Progenitor cell of endocrine pancreas (in vitro differentiated cells): ENCODE results near the gene GALC. TPM values are rescaled to one million over a fixed set of nuclear protein-coding genes. Genes with fewer than 3 reads are reported as not detected.

Source experiments
- DNase-seq: peaks from one replicate; pipeline ENCODE4 v3.0.0; 2021; ENCODE audit warnings: low spot score; ENCODE audit not compliant: unreplicated experiment
- H3K27ac Mint-ChIP-seq: 2 replicates; pipeline ENCODE4 v1.8.0; 2021; ENCODE audit warnings: mild to moderate bottlenecking, moderate library complexity, mixed read lengths
- H3K27me3 Mint-ChIP-seq: 2 replicates; pipeline ENCODE4 v1.8.0; 2021; ENCODE audit warnings: mixed read lengths
- H3K36me3 Mint-ChIP-seq: 2 replicates; pipeline ENCODE4 v1.8.0; 2022; ENCODE audit warnings: mixed read lengths; ENCODE audit not compliant: insufficient read depth
- H3K4me1 Mint-ChIP-seq: 2 replicates; pipeline ENCODE4 v1.8.0; 2021; ENCODE audit warnings: low read depth, mixed read lengths
- H3K4me3 Mint-ChIP-seq: 2 replicates; pipeline ENCODE4 v1.8.0; 2021; ENCODE audit warnings: low read depth, mild to moderate bottlenecking, moderate library complexity, mixed read lengths
- H3K9me3 Mint-ChIP-seq: 2 replicates; pipeline ENCODE4 v1.8.0; 2021; ENCODE audit warnings: low read depth, mixed read lengths
- total RNA-seq: library from RNA; stranded (reverse); gene quantifications from 2 replicates; pipeline ENCODE4 v1.2.1, GENCODE V29; 2021
- TF ChIP-seq, protein P1 (sequence below): fragments of 200-600 bp; sonication (generic); IDR thresholded peaks from one replicate; pipeline ENCODE4 v1.5.0; 2021; ENCODE audit warnings: antibody characterized with exemption, mild to moderate bottlenecking; ENCODE audit not compliant: unreplicated experiment

Gene GALC
- total RNA-seq, 1 donor from 2014 or later = 43.0 TPM

DNA sequence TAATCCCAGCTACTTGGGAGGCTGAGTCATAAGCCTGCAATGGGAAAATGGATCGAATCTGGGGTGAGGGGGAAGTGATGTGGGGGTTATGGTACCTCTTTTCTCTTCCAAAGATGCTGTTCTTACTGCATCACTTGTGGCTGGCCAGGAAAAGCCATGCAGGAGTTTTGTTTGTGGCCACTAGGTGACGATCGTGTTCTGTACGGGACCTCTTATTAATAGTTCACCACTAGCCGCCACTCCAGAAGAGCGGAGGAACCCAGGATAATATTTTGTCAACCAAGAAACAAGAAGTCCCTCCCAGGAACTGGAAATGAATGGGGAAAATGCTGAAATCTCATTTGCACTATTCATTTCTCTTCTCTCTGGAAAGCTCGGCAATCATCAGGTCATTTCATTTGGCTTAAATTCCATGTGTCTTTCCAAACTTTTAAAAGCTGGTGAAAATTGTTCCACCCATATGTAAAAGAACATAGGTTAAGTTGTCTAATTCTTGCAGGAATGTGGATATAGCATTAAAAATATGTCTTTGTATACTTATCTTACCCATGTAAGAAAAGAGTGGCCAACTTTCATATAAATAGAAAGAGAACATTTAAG is 20.9 kb upstream of the GALC start:
- peak; percentile 41 for DNase-seq
- Mint-ChIP-seq H3K27ac (no peak overlapping the region), H3K4me3 (no peak overlapping the region), H3K27me3 (no peaks in the 10 kb centered on the region), H3K9me3 (peaks cover 3% of the 10 kb centered on the region), H3K4me1 (peaks cover 20% of the 10 kb centered on the region), H3K36me3 (no peaks in the 10 kb centered on the region)
- TF ChIP-seq, protein P1, sequence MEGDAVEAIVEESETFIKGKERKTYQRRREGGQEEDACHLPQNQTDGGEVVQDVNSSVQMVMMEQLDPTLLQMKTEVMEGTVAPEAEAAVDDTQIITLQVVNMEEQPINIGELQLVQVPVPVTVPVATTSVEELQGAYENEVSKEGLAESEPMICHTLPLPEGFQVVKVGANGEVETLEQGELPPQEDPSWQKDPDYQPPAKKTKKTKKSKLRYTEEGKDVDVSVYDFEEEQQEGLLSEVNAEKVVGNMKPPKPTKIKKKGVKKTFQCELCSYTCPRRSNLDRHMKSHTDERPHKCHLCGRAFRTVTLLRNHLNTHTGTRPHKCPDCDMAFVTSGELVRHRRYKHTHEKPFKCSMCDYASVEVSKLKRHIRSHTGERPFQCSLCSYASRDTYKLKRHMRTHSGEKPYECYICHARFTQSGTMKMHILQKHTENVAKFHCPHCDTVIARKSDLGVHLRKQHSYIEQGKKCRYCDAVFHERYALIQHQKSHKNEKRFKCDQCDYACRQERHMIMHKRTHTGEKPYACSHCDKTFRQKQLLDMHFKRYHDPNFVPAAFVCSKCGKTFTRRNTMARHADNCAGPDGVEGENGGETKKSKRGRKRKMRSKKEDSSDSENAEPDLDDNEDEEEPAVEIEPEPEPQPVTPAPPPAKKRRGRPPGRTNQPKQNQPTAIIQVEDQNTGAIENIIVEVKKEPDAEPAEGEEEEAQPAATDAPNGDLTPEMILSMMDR = peak; percentile 86

DNA sequence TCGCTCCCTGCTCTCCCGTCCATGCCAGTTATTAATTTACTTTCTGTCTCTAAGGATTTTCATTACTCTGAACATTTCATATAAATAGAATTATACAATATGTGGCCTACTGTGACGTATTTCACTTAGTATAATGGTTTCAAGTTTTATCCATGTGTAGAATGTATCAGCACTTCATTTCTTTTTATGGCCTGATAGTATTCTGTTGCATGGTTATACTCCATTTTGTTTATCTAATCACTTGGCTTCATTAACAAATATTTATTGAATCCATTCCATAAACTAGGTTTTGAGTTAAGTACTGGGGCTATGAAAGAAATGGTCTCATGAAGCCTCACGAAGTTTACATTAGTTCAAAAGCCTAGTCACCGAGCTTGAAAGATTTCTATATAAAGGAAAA is 19.5 kb upstream of the GALC start:
- DNase-seq = no peak
- H3K27me3 Mint-ChIP-seq = no peaks in the 10 kb centered on the region
- H3K27ac Mint-ChIP-seq = no peak overlapping the region
- peaks cover 3% of the 10 kb centered on the region for H3K9me3 Mint-ChIP-seq
- H3K4me3 Mint-ChIP-seq = no peak overlapping the region
- TF ChIP-seq, protein P1 = no peak
- H3K4me1 Mint-ChIP-seq = peaks cover 20% of the 10 kb centered on the region
- no peaks in the 10 kb centered on the region for H3K36me3 Mint-ChIP-seq

DNA sequence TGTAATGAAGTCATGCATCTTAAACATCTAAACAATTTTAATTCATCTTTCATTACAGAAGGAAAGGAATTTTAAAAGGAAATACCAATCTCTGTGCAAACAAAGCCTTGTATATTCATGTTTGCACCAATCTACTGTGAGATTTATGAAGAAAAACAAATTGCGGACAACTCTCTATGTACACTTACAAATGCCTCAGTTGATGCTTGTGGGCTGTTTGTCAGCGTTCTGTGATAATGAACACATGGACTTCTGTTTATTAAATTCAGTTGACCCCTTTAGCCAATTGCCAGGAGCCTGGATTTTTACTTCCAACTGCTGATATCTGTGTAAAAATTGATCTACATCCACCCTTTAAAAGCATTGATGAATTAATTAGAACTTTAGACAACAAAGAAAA is 17.3 kb upstream of the GALC start:
- Mint-ChIP-seq H3K27ac (no peak overlapping the region), H3K4me1 (peaks cover 14% of the 10 kb centered on the region), H3K27me3 (no peaks in the 10 kb centered on the region), H3K9me3 (no peaks in the 10 kb centered on the region), H3K36me3 (no peaks in the 10 kb centered on the region), H3K4me3 (no peak overlapping the region)
- DNase-seq = no peak
- TF ChIP-seq, protein P1 = no peak

DNA sequence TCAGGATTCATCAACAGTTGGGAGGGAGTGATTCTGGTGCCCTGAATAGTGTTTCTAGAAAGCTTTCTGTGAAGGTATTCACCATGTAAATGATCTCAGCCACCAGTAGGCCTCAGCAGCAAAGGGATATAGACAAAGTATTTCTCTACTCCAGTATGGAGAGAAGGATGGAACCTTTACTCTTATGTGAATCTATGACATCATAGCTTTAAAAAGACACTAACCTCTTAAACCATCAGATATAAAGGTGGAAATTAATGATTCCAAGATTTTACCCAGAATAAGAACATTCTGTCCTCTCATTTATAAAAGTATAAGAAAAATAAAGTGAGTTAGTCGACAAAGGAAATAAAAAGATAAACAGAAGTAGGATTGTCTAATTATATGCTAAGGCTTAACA is 16.5 kb upstream of the GALC start:
- TF ChIP-seq, protein P1 = no peak
- Mint-ChIP-seq H3K27me3 (no peaks in the 10 kb centered on the region), H3K4me1 (peaks cover 14% of the 10 kb centered on the region), H3K9me3 (no peaks in the 10 kb centered on the region), H3K27ac (no peak overlapping the region), H3K4me3 (no peak overlapping the region), H3K36me3 (no peaks in the 10 kb centered on the region)
- DNase-seq = no peak

DNA sequence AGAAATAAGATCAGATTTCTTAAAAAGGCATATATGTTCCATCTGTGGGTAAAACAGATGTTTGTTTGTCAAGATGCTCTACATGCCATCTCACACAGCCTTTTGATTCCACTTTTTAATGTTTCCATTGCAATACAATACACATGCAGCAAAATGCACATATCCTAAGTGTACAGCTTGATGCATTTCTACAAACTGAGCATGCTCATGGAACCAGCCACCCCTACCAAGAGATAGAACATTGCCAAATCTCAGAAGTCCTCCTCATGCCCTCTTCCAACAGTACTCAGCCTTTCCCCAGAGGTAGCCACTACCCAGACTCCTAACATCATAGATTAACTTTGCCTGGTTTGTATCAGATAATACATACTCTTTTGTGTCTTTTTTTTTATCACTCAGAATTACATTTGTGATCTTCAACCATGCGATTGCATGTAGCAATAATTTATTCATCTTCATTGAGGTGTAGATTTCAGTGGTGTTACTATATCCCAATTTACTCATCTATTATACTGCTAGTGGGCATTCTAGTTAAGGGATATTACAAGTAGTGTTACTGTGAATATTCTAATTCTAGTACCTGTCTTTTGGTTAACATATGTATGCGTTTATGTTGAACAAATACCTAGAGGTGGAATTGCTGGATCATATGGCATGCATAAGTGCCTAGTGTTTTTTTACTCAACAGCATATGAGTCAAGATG is 15.2 kb upstream of the GALC start:
- H3K36me3 Mint-ChIP-seq = no peaks in the 10 kb centered on the region

More for the DNA sequence above, 15.2 kb upstream of the GALC start:
- Mint-ChIP-seq H3K27ac (no peak overlapping the region), H3K4me3 (no peak overlapping the region), H3K27me3 (no peaks in the 10 kb centered on the region), H3K9me3 (no peaks in the 10 kb centered on the region), H3K4me1 (peaks cover 14% of the 10 kb centered on the region)
- no peak for DNase-seq
- TF ChIP-seq, protein P1 = no peak
